IPS-NIHi11 (cell line): Measurements from ENCODE around the gene RABGAP1L.
"Not testable (repeated sequence)": the region's sequence is repeated elsewhere in the genome, so short reads cannot be mapped to it uniquely, and the experiment has no call there.

Experiments used
- DNase-seq: peaks from one replicate; pipeline ENCODE4 v3.0.0; 2012; ENCODE audit warnings: mixed read lengths, low spot score

RABGAP1L gene

DNA sequence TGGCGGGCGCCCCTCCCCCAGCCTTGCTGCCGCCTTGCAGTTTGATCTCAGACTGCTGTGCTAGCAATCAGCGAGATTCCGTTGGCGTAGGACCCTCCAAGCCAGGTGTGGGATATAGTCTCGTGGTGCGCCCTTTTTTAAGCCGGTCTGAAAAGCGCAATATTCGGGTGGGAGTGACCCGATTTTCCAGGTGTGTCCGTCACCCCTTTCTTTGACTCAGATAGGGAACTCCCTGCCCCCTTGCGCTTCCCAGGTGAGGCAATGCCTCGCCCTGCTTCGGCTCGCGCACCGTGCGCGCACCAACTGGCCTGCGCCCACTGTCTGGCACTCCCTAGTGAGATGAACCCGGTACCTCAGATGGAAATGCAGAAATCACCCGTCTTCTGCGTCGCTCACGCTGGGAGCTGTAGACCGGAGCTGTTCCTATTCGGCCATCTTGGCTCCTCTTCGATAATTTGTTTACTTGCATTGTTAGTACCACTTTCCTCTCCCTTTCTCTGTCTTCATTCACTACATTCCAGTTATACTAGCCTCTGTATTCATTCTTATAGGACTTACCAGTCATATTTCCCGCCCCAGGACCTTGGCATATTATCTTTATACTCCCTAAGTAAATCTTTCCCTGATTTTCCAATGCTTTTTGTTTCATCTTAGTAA, 79.7 kb downstream of the RABGAP1L start:
- DNase-seq, result not testable (repeated sequence)

DNA sequence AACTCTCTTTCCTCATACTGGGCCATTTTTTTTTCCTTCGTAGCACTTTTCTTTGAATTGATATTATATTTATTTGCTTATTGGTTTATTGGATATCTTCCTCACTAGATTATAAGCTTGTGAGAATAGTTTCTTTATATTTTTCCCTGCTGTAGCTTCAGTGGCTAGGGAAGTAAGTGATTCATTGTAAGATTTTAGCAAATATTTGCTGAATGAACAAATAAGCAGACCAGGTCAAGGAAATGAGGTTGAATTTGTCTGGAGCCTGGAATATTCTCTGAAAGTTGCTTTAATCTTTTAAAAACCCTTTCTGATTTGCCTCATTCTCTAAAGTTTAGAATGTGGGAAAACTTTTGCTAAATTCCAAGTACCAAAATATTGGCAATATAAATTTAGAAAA, 80.2 kb downstream of the RABGAP1L start:
- no peak for DNase-seq

GRCh38 chr1:174242856-174243255, 83.5 kb downstream of the RABGAP1L start:
- no peak for DNase-seq

- DNase-seq, result no peak
Measured at GRCh38 chr1:174243451-174244000, 84.2 kb downstream of the RABGAP1L start.

DNA sequence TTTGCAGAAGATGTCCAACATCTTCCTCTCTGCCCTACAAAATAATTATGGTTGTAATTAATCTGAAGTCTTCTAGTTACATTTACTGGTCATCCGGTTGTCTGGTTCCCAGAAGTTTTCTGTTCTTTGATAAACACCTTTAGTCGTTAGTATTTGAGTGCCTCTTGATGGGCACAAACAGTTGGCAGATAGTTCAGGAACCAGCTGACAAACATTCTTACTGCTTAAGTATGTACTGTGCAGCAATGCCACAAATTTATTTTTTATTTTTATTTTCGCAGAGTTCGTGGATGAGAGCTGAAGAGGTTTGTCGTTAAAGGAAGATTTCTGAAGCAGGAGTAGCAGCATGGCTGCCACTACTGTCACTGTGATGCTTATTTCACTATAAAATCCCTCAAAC, 84.7 kb downstream of the RABGAP1L start:
- DNase-seq, result no peak

DNA sequence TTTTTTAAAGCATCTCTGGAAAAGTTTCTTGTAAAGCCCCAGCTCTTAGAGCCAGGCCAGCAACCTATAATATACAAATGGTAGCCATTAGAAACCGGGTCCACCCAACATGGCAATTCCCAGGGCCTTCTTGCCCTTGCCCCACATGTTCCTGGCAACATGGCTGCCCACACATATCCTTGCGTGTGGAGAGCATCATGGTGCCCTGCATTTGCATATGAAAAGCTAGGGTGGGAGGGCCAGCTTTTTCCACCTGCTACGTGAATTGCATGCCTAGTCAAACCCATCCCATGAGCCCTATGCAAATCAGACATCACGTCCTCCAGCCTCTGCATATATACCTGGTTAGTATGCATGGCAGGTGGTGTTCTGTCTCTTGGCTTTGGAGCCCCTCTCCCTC, 88.2 kb downstream of the RABGAP1L start:
- no peak for DNase-seq

GRCh38 chr1:174248041-174248440, 88.7 kb downstream of the RABGAP1L start:
- DNase-seq, result no peak

DNA sequence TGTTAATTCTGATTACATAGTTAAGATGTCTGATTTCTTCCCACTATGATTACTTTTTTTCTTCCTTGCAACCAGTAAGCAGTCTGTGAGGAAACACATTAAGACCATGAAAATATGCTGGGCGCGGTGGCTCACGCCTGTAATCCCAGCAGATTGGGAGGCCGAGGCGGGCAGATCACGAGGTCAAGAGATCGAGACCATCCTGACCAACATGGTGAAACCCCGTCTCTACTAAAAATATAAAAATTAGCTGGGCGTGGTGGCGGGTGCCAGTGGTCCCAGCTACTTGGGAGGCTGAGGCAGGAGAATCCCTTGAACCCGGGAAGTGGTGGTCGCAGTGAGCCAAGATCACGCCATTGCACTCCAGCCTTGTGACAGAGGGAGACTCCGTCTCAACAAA, 97.1 kb downstream of the RABGAP1L start:
- not testable (repeated sequence) for DNase-seq

DNA sequence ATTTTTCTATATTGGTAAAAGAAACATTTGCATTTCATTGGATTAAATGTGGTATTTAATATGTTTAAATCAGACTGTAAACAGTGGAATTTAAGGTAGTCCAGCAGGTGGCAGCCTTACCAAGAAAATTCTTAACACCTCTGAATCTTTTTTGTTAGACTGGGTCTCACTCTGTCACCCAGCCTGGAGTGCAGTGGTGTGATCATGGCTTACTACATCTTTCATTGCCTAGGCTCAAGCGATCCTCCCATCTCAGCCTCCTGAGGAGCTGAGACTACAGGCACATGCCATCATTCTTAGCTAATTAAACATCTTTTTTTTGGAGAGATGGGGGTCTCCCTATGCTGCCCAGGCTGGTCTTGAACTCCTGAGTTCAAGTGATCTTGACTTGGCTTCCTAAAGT, 98.8 kb downstream of the RABGAP1L start:
- DNase-seq, result peak; percentile 46

- peak; percentile 42 for DNase-seq
Measured at GRCh38 chr1:174262349-174263241, 103.3 kb downstream of the RABGAP1L start.

DNA sequence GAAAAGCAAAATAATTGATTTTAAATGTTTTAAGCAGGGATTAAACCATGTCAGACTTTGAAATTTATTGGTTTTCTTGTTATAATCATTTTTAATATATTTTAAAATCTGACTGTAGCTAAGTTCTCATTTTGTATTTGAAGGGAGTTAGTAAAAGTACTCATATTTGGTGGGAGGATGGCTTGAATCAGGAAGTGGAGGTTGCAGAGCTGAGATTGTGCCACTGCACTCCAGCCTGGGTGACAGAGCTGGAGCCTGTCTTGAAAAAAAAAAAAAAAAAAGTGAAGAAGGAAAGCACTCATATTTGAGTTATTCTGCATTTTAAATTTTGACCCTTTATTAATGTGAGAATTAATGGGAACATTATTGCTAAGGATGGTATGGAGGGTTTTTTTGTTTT, 106.0 kb downstream of the RABGAP1L start:
- DNase-seq, result no peak

DNA sequence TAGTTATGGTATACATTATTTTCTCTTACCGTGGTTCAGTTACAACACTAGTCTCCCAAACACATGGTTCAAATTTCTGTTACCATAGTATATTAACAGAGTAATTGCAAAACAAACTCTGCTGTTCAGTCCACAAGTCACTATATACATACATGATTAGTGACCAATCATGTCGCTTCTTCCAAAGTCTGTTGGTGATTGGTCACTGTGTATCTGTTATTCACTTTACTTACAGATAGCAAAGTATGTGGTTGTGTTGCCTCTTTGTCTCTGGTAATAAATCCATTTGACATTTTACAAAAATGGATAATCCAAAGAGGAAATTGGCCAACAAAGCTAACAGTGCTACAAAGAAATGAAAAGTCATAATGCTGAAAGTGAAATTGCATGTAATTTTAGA, 107.2 kb downstream of the RABGAP1L start:
- no peak for DNase-seq

DNA sequence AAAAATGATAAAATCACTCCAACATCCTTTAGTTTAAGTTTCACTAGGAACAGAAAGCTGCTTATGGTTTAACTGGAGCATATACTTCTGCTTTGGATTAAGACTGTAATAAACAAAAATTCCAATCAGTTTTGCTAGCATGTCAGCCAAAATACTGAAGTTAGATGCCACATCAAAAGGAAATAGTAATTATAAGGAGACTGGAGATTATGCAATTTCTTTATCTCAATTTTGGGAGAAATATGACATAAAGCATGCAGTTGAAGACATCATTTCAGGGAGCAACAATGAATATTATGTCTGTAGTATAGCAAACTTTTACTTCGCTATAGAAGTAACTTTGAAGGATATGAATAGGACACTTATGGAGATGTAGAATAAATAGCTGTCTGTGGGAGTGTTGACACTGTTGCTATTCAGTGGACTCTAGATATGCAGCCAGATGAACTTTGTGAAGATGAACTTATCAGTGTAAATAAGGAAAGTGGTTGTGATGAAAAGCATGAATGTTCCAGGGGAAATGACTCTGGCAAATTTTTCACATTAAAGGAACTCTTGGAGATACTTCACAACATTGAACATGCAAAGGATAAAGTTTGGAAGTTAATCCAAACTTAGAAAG, 107.8 kb downstream of the RABGAP1L start:
- no peak for DNase-seq

GRCh38 chr1:174269989-174270651, 110.8 kb downstream of the RABGAP1L start:
- no peak for DNase-seq

DNA sequence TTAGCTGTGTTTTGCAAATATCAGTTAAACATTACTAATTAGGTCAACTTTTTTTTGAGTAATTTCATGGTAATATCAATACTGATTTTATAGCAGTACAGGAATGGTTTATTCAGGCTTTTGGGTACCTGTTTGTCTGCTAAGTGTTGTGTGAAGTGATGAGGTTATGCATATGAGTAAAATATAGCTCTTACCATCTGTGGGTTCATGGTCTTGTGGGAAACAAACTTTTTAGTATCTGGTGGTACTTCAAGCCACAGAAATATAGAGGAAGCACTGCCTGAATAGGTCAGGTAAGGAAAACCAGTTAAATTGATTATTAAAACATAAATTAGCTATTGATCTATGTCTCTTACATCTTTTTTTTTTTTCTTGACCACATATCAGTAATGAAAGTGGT, 113.9 kb downstream of the RABGAP1L start:
- DNase-seq, result no peak

GRCh38 chr1:174273776-174274175, 114.5 kb downstream of the RABGAP1L start:
- DNase-seq, result no peak

DNA sequence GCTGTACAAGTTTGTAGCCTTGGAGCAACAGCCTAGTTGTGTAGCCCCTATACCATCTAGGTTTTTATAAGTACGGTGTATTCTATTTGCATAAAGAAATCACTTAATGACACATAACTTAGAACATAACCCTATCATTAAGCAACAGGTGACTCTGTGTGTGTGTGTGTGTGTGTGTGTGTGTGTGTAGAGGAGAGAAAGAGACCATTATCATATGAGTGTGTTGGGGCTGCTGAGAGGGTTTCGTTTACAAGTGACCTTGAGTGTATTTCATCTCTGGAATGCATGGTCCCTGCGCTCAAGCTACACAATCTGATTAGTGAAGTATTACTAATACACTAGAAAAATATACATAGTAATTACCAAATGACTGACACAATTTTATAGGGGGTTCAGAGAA, 115.1 kb downstream of the RABGAP1L start:
- DNase-seq, result no peak

DNA sequence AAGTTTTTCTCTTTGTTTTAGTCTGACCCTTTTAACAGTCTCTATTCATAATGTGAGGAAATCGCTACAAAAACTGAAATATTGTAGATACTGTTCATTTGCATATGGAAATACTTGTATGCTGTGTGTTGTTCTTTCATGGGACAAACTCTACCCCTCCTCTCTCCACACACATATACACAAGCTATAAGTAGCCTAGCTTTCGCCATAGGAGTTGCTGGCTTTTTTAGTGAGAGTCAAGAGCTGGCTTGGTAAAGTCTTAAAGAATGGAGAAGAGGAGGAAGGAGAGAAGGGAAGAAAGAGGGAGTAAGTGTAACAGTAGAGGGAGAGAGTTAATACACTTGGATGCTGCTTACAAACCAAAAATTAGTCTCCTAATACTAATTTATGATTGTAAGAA, 115.6 kb downstream of the RABGAP1L start:
- DNase-seq, result no peak

DNA sequence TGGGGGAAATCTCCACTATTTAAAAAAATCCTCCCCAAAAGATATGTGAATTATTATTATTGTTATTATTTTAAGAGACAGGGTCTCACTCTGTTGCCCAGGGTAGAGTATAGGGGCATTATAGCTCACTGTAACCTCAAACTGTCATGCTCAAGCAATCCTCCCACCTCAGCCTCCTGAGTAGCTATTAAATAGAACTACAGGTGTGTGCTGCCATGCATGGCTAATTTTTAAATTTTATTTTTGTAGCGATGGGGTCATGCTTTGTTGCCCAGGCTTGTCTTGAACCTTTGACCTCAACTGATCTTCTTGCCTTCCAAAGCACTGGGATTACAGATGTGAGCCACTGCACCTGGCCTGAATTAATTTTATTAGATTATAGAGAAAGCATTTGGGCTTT, 116.8 kb downstream of the RABGAP1L start:
- DNase-seq, result no peak

DNA sequence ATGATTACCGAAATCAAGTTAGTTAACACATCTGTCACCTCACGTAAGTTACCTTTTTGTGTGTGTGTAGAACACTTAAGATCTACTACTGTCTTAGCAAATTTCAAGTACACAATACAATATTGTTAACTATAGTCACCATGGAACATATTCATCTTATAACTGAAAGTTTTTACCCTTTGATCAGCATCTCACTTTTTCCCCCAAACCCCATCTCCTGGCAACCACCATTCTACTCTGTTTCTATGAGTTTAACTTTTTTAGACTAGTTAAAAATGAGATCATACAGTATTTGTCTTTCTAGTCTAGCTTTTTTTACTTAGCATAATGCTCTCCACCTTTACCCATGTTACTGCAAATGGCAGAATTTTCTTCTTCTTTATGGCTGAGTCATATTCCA, 124.7 kb downstream of the RABGAP1L start:
- no peak for DNase-seq

- no peak for DNase-seq
Measured at GRCh38 chr1:174286042-174286441, 126.7 kb downstream of the RABGAP1L start.

DNA sequence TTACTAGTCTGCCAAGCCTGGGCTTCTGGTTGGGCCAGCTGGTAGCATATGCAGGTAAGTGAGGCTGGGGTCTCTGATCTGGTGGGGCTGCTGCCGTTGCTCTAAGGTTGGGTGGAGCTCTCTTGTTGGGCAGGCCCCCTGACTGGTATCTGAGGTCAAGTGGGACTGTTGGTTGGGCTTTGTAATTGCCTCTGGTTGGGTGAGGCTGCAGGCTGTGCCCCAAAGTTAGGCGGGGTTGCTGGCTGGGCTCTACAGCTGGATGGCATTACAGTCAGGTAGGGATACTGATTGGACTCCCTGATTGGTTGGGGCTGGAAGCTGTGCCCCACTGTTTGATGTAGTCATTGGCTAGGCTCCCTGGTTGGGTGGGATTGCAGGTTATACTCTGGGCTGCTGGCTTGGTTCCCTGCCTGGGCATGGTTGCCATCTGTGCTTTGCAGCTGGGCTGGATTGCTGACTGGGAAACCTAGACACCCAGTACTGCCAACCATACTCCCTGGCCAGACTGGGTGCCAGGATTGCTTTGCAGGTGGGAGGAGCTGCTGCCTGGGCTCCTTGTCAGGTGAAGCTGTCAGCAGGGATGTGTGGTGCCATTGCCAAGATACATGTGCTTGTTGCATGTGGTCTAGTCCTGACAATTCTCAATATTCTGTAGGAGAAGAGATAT, 130.5 kb downstream of the RABGAP1L start:
- no peak for DNase-seq
